RKO (cell line): ENCODE data around the gene GNAI3.
A peak's percentile ranks its signal among the peaks of the same experiment; 100 is the strongest.
"Not testable (repeated sequence)": the region's sequence is repeated elsewhere in the genome, so short reads cannot be mapped to it uniquely, and the experiment has no call there.

Source experiments
- DNase-seq: peaks from one replicate; pipeline ENCODE4 v3.0.0-alpha.2; 2016; ENCODE audit warnings: low spot score

The GNAI3 gene

DNA sequence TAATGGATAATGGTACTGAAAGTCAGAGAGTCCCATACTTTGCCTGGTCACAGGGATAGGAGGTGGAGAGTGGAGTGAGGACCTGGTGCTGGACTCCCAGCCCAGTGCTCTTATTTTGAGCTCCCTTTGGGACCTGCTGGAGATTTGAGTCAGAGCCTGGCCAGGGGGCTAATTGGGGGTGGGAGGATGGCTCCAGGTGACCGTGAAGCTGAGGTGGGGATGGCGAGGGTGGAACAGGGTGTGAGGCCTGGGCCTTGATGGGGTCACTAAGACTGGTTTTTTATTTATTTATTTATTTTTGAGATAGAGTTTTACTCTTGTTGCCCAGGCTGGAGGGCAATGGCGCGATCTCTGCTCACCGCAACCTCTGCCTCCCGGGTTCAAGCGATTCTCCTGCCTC lies 89.0 kb downstream of the GNAI3 start:
- no peak for DNase-seq

DNA sequence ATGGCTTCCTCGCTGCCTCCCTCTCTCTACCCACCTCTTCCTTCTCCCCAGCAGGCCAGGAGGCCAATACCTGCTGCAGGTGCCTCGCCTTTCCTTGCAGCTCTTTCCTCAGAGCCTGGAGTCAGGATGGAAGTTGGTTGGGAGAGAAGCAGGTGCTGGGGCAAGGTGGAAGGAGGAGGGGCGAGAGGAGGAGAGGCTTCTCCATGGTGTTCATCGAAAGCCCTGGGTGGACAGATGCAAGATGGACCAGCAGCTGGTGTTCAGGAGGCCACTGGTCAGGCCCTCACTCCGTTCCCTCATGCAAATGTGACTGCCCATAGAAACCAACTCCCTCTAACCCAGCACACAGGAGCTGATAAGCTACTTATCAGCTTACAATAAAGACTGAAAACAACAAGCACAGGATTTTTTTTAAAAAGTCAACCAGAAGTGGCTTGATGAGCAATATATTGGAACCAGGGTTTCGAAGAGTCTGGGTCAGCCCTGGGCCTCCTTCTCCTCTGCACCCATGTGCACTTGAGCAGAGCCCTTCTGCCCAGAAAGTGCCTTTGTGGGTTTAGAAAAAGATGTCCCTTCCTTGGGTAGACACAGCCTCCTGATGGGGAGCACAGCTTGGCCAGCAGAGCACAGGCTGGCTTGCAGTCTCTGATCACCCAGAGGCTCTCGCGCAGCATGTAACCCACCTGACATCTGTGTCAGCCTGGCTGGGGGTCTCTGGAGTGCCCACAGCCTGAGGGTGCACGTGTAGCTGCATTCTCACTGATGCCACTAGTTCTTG lies 90.8 kb downstream of the GNAI3 start:
- no peak for DNase-seq

DNA sequence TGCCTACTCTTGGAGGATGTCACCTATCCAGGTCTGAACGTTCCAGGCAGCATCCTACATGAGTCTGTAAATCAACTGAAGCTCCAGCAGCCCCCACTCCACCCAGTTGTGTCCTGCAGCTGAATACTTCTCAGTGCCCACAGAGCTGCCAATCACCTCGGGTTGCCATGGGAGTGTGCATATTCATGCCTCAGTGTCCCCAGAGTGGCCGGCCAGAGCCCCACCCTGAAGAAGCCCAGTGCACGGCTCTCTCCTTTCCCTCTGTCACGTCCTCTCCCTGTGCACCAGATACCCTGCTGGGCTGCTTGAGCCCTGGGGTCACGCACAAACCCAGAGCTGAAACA lies 91.4 kb downstream of the GNAI3 start:
- DNase-seq = no peak

DNA sequence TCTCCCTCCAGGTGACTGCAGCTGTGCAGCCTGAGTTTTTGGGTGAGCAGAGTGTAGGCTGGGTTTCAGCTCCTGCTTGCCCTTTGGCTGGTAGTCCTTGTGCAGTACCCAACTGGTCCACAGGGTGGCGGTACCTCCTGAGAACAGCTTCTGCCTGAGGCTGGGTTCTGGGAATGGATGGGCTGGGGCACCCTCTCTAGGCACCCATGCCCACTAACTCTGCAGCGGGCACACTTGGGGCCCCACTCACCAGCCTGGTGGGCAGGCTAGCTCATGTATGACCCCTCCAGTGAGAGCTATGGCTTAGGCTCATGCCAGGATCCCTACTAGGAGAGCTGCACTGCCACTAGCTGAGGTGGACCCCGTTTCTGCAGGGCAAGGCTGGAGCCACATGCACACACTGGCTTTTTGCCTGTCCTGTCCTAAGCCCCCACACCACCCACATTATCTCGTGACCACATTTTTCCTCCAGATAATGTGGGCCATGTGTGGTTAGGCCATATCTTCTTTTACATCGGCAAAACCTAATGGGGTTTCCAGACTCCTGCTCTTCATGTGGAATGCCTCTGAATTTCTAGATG lies 92.0 kb downstream of the GNAI3 start:
- peak; percentile 56 for DNase-seq

DNA sequence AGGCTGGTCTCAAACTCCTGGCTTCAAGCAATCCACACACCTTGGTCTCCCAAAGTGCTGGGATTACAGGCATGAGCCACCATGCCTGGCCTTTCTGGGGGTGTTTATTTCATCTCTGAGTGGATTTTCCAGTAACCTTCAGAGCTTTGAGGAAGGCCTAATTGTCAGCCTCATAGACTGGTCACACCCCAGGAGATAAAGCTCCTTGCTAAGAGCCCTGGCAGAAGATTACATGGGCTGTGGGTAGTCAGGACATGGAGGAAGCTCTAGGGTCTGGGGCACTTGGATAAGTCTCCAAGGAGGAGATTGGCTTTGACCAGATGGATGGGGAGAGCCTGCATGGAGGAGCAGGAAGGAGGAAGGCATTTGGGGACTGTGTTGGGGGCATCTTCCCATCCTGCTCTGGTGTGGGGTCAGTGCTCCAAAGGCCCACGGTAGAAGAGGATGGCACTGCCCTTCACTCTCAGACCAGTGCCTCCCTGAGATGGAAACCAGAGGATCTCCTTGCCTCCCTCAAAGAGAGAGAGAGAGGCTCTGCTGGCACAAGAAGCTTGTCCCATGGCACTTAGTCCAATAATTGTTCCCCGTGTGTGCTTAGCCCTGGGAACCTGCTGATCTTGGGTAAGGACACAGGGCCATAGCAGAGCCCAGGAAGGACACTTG lies 92.8 kb downstream of the GNAI3 start:
- no peak for DNase-seq

DNA sequence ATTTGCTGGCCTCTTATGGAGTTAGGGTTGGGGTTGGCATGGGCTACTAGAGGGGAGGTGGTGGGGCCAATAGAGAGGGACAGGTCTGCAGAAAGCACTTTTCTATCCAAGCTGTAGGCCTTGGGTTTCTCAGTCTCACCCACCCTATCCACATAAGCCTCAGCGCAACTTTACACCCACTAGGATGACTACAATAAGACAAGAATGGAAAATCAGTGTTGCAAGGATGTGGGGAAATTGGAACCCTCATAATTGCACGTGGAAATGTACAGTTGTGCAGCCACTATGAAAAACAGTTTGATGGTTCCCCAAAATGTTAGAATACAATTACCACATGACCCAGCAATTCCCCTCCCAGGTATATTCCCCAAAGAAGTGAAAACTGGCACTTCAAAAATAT lies 93.4 kb downstream of the GNAI3 start:
- no peak for DNase-seq

DNA sequence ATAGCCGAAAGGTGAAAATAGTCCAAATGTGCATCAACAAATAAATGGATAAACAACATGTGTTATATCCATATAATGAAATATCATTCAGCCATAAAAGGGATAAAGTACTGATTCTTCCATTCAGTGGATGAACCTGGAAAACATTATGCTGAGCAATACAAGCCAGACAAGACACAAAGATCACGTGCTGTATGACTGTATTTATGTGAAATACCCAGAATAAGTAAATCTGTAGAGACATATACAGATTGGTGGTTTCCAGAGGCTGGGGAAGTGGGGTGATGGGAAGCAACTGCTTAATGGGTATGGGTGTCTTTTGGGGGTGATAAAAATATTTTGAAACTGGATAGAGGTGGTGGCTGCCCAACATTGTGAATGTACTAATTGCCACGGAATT lies 94.2 kb downstream of the GNAI3 start:
- DNase-seq = no peak

DNA sequence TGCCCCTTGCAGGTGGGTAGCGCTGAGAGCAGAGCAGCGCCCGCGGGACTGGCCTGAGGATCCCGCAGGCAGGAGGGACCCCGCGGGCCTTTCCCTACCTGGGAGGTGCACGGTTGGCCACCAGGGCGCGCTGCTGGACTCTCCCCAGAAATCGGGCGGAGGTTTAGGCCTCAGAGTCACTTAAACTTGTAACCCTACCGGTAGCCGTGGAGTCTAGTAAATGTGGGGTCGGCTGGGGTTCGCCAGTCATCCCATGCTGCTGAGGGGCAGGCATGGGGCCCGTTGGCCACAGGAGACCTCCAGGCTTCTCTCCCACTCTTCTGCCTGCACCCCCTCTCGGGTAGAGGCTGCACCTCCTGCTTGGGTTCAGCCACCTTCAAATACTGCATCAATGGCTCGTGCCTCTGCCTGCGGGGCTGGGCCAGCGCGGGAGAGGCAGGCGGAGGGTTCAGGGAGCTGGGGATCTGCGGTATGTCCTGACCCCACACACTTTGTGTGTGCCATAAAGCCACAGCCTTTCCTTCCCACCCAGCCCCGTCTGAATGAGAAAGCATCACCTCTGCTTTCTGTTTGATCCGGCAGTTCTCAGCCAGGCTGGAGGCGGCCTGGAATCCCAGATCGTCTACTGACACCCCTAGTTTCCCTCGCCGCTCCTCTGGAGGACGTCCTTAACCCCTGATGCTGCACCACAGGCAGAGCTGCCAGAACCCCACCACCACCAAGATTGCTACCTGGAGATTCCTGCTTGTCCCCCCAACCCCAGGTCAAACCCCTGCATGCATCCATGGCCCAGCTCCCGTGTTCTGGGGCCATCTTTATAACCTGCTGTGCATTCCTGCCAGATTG lies 95.2 kb downstream of the GNAI3 start:
- DNase-seq = peak; percentile 79

DNA sequence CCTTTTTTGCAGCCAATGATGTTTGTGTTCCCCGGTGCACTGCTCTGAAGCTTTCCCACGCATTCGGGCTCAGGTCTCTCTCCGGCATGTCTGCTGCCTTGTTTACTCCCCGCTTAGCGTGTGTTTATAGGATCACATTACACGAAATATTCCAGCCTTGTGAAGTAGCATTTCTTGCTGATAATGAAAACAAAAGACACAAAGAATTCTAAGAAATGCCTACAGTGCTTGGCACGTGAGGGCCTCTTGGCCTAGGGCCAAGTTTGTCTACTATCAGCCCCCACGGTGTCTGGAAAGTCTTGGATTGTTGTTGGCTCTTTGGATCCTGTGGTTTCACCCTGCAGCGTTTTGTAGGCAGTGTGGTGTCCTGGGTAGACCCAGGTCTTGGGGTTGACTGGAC lies 96.3 kb downstream of the GNAI3 start:
- DNase-seq = no peak

DNA sequence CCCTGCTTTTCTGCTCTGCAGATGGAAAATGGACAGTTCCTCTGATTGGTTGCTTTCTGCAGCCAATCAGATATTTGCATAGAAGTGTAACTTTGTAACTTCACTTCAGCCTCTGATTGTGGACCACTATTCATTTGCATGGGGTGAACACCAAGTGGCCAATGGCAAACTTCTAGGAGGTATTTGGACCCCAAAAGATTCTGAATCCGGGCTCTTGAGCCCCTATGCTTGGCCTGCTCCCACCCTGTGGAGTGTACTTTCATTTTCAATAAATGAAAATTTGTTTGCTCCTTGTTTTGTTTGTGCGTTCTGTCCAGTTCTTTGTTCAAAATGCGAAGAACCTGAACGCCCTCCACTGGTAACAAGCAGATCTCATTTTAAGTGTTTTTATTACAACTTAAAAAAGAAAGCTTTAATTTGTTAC lies 101.1 kb downstream of the GNAI3 start:
- peak; percentile 59 for DNase-seq

DNA sequence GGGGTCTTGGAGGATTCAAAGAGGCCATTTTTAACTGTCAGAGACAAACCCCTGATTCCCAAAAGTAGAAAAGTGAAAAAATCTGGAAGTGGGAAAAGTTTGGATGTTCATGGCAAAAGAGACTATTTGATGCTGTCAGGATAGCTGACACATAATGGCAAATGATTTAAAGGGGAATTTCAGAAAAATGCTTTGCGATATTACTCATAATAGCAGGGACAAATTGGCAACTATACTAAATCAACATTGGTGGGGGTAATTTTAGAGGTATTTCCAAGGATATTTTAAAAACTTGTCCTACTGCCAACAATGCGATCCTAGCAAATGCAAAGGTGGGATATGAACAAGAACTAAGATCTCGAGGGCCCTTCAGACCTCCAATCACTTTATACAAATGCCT lies 102.2 kb downstream of the GNAI3 start:
- no peak for DNase-seq

DNA sequence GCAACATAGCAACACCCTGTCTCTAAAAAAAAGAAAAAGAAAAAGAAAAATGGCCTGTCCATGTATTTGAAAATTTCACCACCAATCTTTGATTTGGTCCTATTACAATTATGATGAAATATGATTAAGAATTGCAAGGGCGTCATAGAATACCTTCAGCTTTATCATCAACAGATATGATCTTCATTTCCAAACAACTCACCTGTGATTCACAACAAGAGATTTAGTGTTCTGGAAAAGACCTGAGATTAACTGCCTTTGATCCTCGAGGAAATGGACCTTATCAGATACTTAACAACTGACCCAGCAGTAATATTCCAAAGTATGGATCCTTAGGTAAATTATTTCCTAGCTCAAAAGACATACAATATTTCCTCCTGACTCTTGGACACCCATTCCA lies 104.0 kb downstream of the GNAI3 start:
- no peak for DNase-seq

DNA sequence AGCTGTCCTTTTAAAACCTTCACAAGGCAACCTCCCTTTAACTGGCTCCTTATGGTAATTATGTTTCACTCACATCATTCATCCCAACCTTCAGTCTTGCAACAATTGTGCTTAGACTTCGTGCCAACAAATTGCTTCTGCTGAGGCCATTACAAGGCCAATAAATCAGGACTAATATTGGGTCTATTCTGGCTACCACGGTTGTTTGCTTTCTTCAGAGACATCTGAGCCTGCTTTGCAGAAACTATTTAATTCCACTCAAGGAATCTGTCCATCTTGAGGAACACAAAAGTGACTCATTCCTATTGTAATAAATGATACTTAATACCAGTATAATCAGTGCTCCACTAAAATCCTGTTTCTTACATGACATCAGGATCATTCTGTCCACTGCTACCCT lies 104.9 kb downstream of the GNAI3 start:
- no peak for DNase-seq

DNA sequence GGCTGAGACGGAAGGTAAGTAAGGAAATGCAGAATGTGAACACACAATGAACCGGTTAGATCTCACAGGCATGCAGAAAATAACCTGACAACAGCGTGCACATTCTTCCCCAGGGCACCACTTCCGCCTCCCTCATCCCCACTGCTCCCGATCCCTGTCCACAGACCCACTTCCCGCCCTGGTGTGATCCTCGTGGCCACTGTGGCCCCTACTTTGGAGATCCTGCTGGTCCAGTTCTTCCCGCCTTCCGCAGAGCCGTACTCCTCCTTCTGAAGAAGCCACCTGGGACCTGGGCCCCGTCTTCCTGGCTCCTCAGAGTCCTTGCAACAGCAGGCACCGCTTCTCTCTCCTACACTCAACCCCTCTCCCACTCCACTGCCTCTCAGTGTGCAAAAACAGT lies 106.1 kb downstream of the GNAI3 start:
- DNase-seq = no peak

DNA sequence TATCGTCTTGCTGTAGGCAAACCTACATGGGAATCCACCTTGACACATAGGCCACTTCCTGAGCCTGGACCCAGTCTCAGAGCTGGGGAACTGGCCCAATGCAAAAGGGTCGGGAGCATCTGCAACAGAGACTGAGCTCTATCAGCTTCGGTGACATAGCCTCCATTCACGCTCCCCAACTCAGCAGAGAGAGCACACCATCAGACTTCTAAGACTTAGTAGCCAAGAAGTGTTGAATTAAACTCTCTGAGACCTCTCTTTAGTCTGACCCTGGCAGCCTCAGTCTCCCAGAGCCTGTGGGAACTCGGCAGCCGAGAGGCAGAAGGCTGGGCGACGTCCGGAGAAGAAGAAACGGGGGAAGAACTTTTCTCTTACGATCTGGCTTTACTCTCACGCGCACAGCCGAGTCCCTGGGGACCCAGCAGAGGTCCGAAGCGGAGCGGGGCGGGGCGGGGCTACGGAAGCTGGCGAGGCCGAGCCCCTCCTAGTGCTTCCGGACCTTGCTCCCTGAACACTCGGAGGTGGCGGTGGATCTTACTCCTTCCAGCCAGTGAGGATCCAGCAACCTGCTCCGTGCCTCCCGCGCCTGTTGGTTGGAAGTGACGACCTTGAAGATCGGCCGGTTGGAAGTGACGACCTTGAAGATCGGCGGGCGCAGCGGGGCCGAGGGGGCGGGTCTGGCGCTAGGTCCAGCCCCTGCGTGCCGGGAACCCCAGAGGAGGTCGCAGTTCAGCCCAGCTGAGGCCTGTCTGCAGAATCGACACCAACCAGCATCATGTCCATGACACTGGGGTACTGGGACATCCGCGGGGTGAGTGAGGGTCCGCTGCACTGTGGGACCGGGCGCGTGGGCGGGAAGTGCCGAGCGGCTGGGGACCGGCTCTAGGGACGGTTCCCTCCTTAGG lies 107.5 kb downstream of the GNAI3 start, which contains the start of gene GSTM4:
Gene GSTM4 (plus strand): TSS at position 485 of the 905 bp plus-strand sequence. CDS start 291 bp downstream, at position 776.
- peak; percentile 74 for DNase-seq

DNA sequence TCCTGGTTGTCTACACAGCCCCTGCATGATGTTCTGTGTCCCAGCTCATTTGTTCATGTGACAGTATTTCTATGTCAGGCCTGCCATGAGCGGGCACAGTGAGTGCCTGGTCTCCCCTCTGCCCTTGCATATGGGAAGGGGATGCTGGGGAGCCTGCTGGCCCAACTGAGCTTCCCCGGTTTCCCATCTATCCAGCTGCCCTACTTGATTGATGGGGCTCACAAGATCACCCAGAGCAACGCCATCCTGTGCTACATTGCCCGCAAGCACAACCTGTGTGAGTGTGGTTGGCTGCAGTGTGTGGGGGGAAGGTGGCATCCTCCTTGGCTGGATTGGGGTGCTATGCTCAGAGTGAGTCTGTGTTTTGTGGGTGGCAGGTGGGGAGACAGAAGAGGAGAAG lies 109.0 kb downstream of the GNAI3 start:
- DNase-seq = no peak

DNA sequence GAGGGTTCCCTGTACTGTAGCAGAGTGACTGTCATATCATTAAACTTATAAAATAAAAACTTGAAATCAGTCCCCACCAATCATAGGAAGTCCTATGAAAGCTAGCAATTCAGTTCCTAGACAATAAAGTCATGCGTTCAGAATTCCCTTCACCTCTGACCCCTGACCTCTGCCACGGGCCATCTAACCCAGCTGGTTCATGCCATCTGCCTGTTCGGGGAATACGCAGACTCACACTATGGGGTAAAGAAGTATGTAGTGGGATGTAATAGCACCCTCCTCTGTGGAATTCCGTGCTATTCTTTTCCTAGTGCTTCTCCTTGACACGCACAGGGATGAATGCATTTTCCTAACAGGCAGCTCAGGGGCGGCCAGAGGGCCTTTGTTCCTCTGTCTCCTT lies 109.6 kb downstream of the GNAI3 start:
- no peak for DNase-seq

DNA sequence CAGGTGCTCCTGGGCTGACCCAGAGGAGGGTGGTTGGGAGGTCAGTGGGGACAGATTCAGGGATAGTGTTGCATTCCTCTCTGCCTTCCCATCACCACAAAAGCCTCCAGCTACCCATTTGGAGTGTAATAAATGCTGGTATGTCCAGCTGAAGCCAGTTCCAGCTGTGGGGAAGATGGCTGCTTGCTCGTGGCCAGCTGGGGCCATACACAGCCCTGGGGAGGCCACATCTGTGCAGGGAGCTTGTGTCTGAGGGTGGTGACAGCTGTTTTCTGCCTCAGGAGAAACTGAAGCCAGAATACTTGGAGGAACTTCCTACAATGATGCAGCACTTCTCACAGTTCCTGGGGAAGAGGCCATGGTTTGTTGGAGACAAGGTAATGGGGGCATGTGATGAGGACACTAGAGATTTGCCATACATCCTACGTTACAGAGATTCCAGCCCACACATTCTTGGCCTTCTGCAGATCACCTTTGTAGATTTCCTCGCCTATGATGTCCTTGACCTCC lies 110.2 kb downstream of the GNAI3 start:
- no peak for DNase-seq

DNA sequence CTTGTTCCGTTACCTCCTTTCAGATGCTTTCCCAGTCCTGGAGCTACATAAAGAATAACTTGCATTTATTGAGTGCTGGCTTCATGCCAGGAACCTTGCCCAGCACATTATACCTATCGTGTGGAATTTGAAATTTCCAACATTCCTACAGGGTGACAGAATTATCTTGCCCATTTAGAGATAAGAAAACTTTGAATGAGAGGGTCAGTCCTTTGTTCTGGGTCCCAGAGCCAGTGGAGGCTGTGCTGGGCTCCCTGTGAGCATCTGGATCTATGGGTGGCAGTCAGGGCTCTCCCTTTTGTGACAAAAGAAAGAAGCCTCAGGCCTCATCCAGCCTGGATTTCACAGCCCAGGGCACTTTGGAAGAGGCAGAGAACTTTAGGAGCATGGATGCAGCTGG lies 110.7 kb downstream of the GNAI3 start:
- DNase-seq = no peak

DNA sequence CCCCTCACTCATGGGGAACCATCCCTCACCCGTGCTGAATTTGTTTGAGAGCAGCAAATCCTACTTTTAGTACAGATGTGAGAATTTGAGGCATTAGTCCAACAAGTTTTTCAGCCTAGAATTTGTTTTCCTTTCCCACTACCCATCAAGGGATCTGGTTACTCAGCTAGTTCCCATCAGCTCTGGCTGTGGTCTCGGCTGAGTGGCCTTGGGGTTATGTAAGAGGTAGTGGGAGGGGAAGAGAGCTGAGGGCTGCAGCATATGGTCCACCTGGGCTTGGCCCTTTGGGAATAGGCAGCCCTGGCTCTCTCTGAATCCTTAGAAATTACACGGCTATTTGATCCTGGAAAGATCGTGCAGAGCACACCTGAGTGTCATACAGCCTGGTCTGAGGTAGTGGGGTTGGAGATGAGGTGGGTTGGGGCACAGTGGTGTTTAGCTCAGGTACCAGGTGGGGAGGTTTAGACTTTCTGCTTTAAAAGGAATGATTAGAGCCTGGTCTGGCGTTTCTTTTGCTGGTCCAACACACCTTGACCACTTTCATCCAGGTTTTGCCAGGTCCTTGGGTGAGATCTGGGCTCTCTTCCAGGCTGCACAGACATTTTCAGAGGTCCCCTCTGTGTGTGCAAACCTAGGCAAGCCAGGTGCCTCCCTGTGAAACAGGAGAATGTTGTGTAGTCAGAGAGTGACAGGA lies 111.7 kb downstream of the GNAI3 start:
- no peak for DNase-seq

DNA sequence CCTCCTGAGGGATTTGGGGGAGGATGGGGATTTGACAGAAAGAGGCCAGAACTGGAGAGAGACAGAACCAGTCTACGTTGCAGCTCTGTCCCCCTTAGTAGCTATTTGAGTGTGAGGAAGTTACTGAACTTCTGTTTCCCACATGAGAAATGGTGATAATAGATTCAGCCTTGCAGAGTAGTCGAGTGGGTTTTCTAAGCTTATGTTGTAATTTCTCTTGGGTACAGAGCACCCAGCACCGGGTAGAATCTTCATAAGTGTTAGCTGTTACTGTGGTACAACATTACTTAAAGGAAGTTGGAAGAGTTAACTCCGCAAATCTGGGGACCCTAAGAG lies 112.2 kb downstream of the GNAI3 start:
- not testable (repeated sequence) for DNase-seq
